GM12873 (cell line): ENCODE measurements around the gene POMGNT1.

ENCODE experiments used
- TF ChIP-seq, protein P1 (sequence below): IDR thresholded peaks from 2 replicates; pipeline ENCODE4 v1.5.1; 2012; ENCODE audit warnings: low read depth, mild to moderate bottlenecking, moderate library complexity, low read length, control low read depth; ENCODE audit not compliant: insufficient read depth; ENCODE audit errors: missing control alignments

Gene POMGNT1

DNA sequence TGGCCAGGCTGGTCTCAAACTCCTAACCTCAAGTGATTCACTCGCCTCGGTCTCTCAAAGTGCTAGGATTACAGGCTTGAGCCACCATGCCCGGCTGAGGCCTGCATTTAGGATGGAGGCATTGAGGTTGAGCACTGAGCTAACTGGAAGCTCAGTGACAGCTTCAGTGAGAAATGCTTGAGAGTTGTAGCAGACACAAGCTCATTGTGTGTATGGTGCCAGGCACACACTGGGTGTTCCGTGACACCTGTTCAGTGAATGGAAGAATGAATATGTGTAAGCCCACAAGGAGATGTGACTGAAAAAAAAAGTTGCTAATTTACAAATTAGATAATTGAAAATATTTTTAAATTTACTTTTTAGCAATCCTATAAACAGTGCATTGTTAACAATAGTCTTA is 26.7 kb upstream of the POMGNT1 start:
- TF ChIP-seq, protein P1, sequence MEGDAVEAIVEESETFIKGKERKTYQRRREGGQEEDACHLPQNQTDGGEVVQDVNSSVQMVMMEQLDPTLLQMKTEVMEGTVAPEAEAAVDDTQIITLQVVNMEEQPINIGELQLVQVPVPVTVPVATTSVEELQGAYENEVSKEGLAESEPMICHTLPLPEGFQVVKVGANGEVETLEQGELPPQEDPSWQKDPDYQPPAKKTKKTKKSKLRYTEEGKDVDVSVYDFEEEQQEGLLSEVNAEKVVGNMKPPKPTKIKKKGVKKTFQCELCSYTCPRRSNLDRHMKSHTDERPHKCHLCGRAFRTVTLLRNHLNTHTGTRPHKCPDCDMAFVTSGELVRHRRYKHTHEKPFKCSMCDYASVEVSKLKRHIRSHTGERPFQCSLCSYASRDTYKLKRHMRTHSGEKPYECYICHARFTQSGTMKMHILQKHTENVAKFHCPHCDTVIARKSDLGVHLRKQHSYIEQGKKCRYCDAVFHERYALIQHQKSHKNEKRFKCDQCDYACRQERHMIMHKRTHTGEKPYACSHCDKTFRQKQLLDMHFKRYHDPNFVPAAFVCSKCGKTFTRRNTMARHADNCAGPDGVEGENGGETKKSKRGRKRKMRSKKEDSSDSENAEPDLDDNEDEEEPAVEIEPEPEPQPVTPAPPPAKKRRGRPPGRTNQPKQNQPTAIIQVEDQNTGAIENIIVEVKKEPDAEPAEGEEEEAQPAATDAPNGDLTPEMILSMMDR, result no peak

DNA sequence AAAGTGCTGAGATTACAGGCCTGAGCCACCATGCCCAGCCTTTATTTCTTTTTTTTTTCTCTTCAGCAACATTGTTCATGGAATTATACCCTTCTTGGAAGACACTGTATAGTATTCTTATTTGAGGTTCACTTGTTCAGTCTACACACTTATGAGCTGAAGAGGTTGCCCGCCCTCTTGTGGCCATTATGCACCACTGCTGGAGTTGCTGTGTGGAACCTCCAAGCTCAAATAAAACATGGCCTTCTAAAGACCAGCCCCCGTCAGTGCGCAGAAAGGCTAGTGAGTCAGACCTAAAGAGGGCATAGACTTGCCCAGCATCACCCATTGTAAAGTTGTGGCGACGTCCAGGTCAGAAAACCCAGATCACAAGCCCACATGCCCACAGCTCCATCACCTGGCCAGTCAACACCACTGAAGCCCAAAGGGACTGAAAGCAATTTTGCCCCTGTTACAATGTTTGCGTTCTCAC is 25.3 kb upstream of the POMGNT1 start:
- TF ChIP-seq, protein P1, result peak; percentile 94

DNA sequence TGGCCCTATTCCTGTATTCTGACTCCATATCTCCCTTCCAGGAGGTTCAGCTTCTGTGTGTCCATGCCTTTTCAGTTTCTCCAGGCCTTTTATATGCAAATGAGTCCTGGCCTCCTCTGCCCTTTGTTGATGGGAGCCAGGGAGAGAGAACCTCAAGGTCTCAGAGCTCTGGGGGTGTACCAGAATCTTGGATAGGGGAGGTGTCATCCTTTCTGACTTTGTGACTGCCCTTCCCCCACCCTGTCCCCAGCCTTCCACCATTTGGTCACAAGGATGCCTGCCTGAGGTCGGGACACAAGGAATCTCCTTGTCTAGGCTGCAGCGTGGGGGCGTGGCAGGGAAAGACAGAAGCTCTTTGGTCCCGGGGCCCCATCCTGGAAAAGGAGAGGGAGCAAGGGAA is 23.5 kb upstream of the POMGNT1 start:
- TF ChIP-seq, protein P1, result no peak

DNA sequence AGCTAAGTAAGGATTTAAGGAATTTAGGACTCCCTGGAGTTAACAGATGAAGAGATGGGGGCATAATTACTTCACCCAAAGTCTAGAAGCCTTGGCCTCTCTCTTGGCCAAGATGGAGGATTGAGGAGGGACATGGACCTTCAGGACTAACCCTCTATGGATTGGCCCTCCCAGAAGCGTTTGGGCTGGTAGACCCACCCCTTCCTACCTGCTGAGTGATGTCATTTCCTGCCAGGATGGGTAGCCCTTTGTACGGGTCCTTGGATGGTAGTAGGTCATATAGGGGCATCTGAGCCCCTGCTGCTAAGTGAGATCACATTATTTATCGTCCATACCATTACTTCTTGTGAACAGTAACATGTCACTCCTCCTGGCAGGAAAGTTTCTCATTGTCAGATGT is 22.6 kb upstream of the POMGNT1 start:
- TF ChIP-seq, protein P1, result no peak

DNA sequence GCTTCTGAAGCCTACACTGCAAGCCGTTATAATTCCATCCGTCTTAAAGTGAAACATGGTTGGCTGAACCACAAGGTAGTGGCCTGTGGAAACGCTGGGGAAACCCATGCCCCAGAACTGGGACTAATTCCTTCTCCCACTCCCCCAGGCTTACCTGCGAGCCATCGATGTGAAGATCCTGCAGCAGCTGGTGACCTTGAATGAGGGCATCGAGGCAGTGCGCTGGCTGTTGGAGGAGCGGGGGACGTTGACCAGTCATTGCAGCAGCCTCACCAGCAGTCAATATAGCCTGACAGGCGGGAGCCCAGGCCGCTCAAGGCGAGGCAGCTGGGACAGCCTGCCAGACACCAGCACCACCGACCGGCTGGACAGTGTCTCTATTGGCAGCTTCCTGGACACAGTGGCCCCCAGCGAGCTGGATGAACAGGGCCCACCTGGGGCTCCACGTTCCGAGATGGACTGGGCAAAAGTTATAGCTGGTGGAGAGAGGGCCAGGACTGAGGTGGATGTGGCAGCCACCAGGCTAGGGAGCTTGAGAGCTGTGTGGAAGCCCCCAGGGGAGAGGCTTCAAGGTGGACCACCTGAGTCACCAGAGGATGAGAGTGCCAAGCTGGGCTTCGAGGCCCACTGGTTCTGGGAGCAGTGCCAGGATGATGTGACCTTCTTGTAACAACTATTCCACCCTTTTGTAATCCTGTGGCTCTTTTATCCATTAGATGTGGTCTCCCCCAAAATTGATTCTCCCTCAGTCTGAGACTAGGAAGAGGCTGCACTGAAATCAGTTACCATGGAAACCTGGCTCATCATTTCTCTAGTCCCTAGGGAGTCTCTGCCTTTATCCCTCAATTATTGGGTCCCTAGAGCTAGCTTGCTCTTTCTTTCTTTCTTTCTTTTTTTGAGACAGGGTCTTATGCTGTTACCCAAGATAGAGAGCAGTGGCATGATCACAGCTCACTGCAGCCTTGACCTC is 21.6 kb upstream of the POMGNT1 start:
- TF ChIP-seq, protein P1, result no peak

DNA sequence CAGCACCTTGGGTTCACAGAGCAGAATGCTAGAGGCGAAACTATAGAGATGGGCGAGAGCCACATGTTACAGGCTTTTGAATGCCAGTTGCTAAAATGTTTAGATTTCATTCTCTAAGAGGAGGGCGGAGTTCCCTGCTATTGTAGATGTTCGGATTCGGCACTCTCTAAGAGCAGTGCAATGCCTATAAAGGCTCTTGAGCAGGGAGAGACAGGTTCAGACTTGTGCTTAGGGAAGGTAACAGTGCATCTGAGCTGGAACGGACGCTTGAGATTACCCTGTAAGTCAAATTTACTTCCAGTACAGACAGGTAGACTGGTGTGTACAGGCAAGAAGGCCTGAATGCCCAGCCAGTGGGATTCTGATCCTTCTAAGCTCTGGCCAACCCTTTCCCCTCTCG is 20.2 kb upstream of the POMGNT1 start:
- TF ChIP-seq, protein P1, result no peak

DNA sequence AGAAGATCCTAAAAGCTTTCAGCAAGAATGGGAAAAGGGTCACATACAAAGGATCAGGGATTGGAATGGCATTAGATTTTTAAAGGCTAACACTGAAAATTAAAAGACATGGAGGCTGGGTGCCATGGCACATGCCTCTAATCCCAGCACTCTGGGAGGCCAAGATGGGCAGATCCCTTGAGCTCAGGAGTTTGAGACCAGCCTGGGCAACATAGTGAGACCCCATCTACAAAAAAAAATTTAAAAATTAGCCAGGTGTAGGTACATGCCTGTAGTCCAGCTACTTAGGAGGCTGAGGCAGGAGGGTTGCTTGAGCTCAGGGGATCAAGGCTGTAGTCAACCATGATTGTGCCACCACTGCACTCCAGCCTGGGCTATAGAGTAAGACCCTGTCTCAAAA is 17.3 kb upstream of the POMGNT1 start:
- TF ChIP-seq, protein P1, result no peak
